ENCODE data around the gene JCAD. TPM values are rescaled to one million over a fixed set of nuclear protein-coding genes. Genes with fewer than 3 reads are reported as not detected.

The JCAD gene
- total RNA-seq, 1 experiment from 2014 or later = 36.7 TPM

GRCh38 chr10:30075481-30075880, 16.1 kb upstream of the JCAD start:
- Histone ChIP-seq H3K36me3 (ENCODE audit: low read depth) (no peaks in the 10 kb centered on the region), H4K20me1 (ENCODE audit: insufficient read depth) (no peaks in the 10 kb centered on the region), H3K27me3 (ENCODE audit: insufficient read depth, low read depth) (no peaks in the 10 kb centered on the region), H3K9me2 (ENCODE audit: insufficient read depth) (no peaks in the 10 kb centered on the region), H3K4me1 (replicated peaks; ENCODE audit: insufficient read depth) (no peaks in the 10 kb centered on the region), H3K79me2 (ENCODE audit: low read depth) (no peaks in the 10 kb centered on the region), H3K9me3 (ENCODE audit: insufficient read depth, low read depth) (no peaks in the 10 kb centered on the region), H3K4me2 (no peak overlapping the region), H2AFZ (no peak overlapping the region), H3K27ac (no peak overlapping the region), H3F3A (ENCODE audit: insufficient read depth, low read depth) (no peaks in the 10 kb centered on the region), H3K4me3 (no peak overlapping the region)
- intact Hi-C loops (cut with micrococcal nuclease; ENCODE audit: unreplicated experiment) = no loop called here
- ChIA-PET CTCF (no interaction called here), POLR2A (ENCODE audit: unreplicated experiment) (no interaction called here)
- TF ChIP-seq EZH2 (IDR thresholded peaks at IDR 0.05; ENCODE audit: low read depth) = no peak
- no peak for TF ChIP-seq CTCF (conservative IDR thresholded peaks at IDR 0.05)
- DNase-seq = no peak
- BruUV-seq (replicated peaks) = no TSS peak

GRCh38 chr10:30074933-30075332, 15.5 kb upstream of the JCAD start:
- Histone ChIP-seq H3K4me2 (no peak overlapping the region), H3K9me3 (ENCODE audit: insufficient read depth, low read depth) (no peaks in the 10 kb centered on the region), H3K27ac (no peak overlapping the region), H3K79me2 (ENCODE audit: low read depth) (no peaks in the 10 kb centered on the region), H3K9me2 (ENCODE audit: insufficient read depth) (no peaks in the 10 kb centered on the region), H3K4me3 (no peak overlapping the region), H2AFZ (no peak overlapping the region), H3F3A (ENCODE audit: insufficient read depth, low read depth) (no peaks in the 10 kb centered on the region), H3K36me3 (ENCODE audit: low read depth) (no peaks in the 10 kb centered on the region), H3K4me1 (replicated peaks; ENCODE audit: insufficient read depth) (no peaks in the 10 kb centered on the region), H4K20me1 (ENCODE audit: insufficient read depth) (no peaks in the 10 kb centered on the region), H3K27me3 (ENCODE audit: insufficient read depth, low read depth) (no peaks in the 10 kb centered on the region)
- ChIA-PET CTCF (interaction anchor here (0.6 kb wide), 1 partner anchor 57 kb away, joined by 8 read pairs; no protein-coding TSS in a partner anchor), POLR2A (ENCODE audit: unreplicated experiment) (no interaction called here)
- no TSS peak for BruUV-seq (replicated peaks)
- TF ChIP-seq EZH2 (IDR thresholded peaks at IDR 0.05; ENCODE audit: low read depth) = no peak
- TF ChIP-seq CTCF (conservative IDR thresholded peaks at IDR 0.05) = no peak
- intact Hi-C loops (cut with micrococcal nuclease; ENCODE audit: unreplicated experiment) = no loop called here
- no peak for DNase-seq

GRCh38 chr10:30074090-30074489, 14.7 kb upstream of the JCAD start:
- Histone ChIP-seq H4K20me1 (ENCODE audit: insufficient read depth) (no peaks in the 10 kb centered on the region), H3K36me3 (ENCODE audit: low read depth) (no peaks in the 10 kb centered on the region), H3K27ac (no peak overlapping the region), H2AFZ (no peak overlapping the region), H3K4me2 (no peak overlapping the region), H3K79me2 (ENCODE audit: low read depth) (no peaks in the 10 kb centered on the region), H3K9me2 (ENCODE audit: insufficient read depth) (no peaks in the 10 kb centered on the region), H3K27me3 (ENCODE audit: insufficient read depth, low read depth) (no peaks in the 10 kb centered on the region), H3K9me3 (ENCODE audit: insufficient read depth, low read depth) (no peaks in the 10 kb centered on the region), H3F3A (ENCODE audit: insufficient read depth, low read depth) (no peaks in the 10 kb centered on the region), H3K4me3 (no peak overlapping the region), H3K4me1 (replicated peaks; ENCODE audit: insufficient read depth) (0 out of 2 replicates have a peak, but pooled peaks cover 1% of the 10 kb centered on the region)
- intact Hi-C loops (cut with micrococcal nuclease; ENCODE audit: unreplicated experiment) = no loop called here
- TF ChIP-seq EZH2 (IDR thresholded peaks at IDR 0.05; ENCODE audit: low read depth) (no peak), CTCF (conservative IDR thresholded peaks at IDR 0.05) (no peak)
- ChIA-PET POLR2A (ENCODE audit: unreplicated experiment) (no interaction called here), CTCF (interaction anchor here (0.6 kb wide), 1 partner anchor 58 kb away, joined by 8 read pairs; no protein-coding TSS in a partner anchor)
- BruUV-seq (replicated peaks) = no TSS peak
- no peak for DNase-seq

Measured in PC-9 (cell line).